GM12875 (cell line): Measurements from ENCODE around the gene USP15.

Experiments used
- H3K4me3 ChIP-seq: one replicate; pipeline ENCODE4 v1.5.1; 2011; ENCODE audit warnings: low read depth, low read length, control low read depth
- TF ChIP-seq, protein P1 (sequence below): IDR thresholded peaks from 2 replicates; pipeline ENCODE4 v1.5.1; 2011; ENCODE audit warnings: low read depth, mild to moderate bottlenecking, control low read depth, inconsistent platforms, low read length, moderate library complexity, borderline replicate concordance; ENCODE audit not compliant: insufficient read depth

Gene USP15

DNA sequence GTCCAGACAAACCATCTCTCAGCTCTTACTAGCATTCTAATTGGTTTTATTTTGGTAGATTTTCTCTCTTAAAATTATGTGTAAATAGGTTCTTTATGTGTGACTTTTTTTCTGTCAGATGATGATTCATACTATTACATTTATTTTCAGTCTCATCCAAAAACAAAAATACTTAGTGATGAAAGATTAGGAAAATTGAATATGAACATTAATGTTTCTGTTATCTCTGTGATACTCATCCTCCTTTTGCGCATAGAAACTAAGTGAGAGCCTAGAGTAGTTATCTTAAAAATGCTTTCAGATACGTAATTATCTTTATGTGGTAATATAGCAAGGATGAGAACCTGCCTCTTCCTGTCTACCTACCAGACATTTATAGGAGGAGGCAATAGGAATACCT is 122.3 kb downstream of the USP15 start:
- TF ChIP-seq, protein P1, sequence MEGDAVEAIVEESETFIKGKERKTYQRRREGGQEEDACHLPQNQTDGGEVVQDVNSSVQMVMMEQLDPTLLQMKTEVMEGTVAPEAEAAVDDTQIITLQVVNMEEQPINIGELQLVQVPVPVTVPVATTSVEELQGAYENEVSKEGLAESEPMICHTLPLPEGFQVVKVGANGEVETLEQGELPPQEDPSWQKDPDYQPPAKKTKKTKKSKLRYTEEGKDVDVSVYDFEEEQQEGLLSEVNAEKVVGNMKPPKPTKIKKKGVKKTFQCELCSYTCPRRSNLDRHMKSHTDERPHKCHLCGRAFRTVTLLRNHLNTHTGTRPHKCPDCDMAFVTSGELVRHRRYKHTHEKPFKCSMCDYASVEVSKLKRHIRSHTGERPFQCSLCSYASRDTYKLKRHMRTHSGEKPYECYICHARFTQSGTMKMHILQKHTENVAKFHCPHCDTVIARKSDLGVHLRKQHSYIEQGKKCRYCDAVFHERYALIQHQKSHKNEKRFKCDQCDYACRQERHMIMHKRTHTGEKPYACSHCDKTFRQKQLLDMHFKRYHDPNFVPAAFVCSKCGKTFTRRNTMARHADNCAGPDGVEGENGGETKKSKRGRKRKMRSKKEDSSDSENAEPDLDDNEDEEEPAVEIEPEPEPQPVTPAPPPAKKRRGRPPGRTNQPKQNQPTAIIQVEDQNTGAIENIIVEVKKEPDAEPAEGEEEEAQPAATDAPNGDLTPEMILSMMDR, result no peak

DNA sequence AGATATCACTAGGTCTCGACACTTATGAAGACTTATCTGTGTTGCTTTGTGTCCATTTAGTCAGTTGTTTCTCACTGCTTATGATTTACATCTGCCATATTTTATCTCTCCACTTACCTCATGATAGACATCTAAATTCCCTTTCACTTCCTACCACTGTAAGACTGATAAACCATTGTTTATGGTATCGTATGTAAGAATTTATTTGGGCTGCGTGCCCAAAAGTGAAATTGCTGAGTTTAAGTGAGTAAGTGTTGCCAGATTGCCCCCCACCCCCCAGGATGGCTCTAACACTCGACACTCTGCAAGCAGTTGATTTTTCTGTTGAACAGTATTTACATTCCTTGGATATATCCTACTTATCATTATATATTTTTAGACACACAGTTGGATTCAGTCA is 136.5 kb downstream of the USP15 start:
- H3K4me3 ChIP-seq, result no peak overlapping the region
- TF ChIP-seq, protein P1, result no peak

More for the DNA sequence above, 122.3 kb downstream of the USP15 start:
- no peak overlapping the region for H3K4me3 ChIP-seq

DNA sequence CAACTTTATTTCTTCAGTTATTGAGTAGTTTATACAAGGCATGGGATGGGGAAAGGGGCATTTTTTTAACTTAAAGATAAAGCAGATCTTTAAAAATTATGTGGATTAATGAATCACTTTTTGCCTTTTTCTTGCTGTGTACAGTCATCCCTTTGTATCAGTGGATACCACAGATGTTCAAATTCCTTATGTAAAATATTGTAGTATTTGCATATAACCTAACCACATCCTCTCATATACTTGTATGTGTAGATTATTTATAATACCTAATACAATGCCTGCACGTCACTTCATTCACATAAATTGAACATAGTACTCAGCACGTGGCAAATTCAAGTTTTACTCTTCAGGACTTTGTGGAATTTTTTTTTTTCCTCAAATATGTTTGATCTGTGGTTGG is 139.9 kb downstream of the USP15 start:
- TF ChIP-seq, protein P1, result no peak

DNA sequence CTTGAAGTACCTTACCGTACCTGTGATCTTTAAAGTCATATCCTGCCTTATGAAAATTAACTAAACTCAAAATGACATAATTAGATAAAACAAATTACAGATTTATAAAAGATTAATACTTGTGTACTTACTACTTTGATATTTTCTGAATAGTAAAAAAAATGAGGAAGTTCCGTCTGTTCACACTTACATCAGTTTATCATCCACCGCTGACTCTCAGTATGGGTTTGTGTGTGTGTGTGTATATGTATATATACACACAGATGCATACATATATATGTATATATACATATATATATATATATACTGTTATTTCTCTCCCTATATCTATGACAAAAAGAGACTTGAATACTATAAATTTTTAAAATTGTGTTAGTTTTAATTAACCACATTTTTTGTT is 141.4 kb downstream of the USP15 start:
- H3K4me3 ChIP-seq, result no peak overlapping the region
- TF ChIP-seq, protein P1, result no peak

More for the DNA sequence above, 139.9 kb downstream of the USP15 start:
- H3K4me3 ChIP-seq, result no peak overlapping the region

DNA sequence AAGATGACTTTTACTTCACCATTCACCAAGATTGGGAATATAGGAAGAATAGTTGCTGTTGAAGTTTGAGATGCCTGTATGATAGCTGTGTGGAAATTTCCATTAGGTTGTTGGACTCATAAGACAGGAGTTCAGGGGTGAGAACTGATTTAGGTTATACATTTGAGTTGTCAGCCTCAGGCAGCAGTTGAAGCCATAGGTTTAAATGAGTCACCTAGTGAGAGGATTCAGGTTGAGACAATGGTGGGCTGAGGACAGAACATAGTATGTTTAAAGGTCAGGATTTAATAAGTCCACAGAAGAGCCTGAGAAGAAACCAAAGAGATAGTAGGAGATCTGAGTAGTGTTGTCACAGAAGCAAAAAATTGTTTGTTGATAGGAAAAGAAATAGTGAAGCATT is 142.8 kb downstream of the USP15 start:
- TF ChIP-seq, protein P1, result no peak
- H3K4me3 ChIP-seq, result no peak overlapping the region

DNA sequence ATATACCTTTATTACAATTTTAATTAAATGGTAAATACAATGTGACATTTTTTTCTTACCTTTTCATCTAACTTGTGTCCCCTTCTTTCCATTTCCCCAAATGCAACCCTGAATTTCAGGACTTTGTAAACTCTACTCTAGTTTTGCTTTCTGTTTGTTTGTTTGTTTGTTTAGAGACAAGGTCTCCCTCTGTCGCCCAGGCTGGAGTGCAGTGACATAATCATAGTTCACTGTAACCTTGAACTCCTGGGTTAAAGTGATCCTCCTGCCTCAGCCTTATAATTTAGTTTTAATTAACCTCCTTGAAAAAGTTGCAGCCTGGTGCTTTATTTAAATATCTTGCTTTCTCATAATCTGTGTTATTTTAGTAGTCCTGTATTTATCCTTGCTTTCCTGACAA is 147.4 kb downstream of the USP15 start:
- TF ChIP-seq, protein P1, result no peak
- no peak overlapping the region for H3K4me3 ChIP-seq

DNA sequence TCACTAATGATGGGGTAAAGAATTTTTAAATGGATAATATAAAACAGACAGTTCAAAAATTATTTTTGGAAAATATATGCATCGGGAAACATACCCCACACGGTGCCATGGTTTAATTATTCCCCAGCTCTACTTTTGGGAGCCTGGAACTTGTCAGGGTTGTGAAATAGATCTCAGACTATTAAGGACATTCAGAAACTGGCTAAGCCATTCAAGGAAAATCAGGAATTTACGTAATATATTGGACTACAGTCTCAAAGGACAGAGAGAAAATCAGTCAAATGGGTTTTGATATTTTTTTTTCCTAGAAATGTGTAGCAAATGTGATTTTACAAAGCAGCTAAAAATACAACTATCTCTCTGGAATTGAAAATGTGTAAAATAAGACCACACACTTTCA is 148.9 kb downstream of the USP15 start:
- TF ChIP-seq, protein P1, result no peak
- H3K4me3 ChIP-seq, result no peak overlapping the region
